ENCODE results near the gene RNF227.

DNA sequence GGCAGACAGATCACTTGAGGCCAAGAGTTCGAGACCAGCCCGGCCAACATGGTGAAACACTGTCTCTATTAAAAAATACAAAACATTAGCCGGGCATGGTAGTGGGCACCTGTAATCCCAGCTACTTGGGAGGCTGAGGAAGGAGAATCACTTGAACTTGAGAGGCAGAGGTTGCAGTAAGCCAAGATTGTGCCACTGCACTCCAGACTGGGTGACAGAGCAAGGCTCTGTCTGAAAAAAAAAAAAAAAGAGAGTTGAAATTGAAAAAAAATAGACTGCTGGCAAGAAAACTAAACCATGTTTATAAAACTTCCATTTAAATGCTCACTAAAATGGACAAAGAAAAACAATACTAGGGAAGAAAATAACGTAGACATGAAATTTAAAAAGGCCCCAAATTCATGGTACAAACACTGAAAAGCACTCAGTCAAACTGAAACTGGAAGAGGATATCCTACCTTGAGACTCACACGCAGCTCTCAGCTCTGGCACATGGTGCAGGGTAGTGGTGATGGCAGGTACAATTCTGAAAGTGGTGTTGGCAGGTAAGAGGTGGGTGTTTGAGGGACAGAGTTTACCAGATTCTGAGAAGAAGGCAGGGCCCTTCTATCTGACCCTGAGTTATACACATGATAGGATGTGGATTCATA, 35.2 kb upstream of the RNF227 start:
- TF ChIP-seq POLR2A (IDR thresholded peaks at IDR 0.05), result no peak
- no peak for TF ChIP-seq CTCF (IDR thresholded peaks at IDR 0.05)

Measured in heart left ventricle (tissue), 13 donors.